SK-N-SH treated with all-trans-retinoic acid at 6 μM for 48 hours (cell line): ENCODE data around the gene LAMC1.
A peak's percentile ranks its signal among the peaks of the same experiment; 100 is the strongest.

Source experiments
- ATAC-seq: fragments of 200-7000 bp; cut with Tn5 transposase; 3 replicates; pipeline ENCODE4 v1.9.1; 2020; ENCODE audit warnings: mild to moderate bottlenecking, moderate library complexity
- BACH2 ChIP-seq: fragments of 250-450 bp; sonication (Bioruptor Pico); IDR thresholded peaks from 2 replicates; pipeline ENCODE4 v1.9.0; 2021; ENCODE audit warnings: mild to moderate bottlenecking, borderline replicate concordance
- CSDC2 ChIP-seq: fragments of 250-450 bp; sonication (Bioruptor Pico); IDR thresholded peaks from 2 replicates; pipeline ENCODE4 v1.5.0; 2020; ENCODE audit warnings: mild to moderate bottlenecking, moderate library complexity
- CSRNP3 ChIP-seq: fragments of 250-450 bp; sonication (Bioruptor Pico); IDR thresholded peaks from 2 replicates; pipeline ENCODE4 v1.5.1; 2021; ENCODE audit warnings: mild to moderate bottlenecking, moderate library complexity
- ESRRG ChIP-seq: fragments of 250-450 bp; sonication (Bioruptor Pico); IDR thresholded peaks from 2 replicates; pipeline ENCODE4 v1.6.1; 2021; ENCODE audit warnings: mild to moderate bottlenecking
- ISL1 ChIP-seq: fragments of 250-450 bp; sonication (Bioruptor Pico); IDR thresholded peaks from 2 replicates; pipeline ENCODE4 v2.1.2; 2022; ENCODE audit warnings: mild to moderate bottlenecking, moderate library complexity
- OSR1 ChIP-seq: fragments of 250-450 bp; sonication (Bioruptor Pico); IDR thresholded peaks from 2 replicates; pipeline ENCODE4 v1.8.0; 2022; ENCODE audit warnings: moderate library complexity, mild to moderate bottlenecking, inconsistent platforms
- PATZ1 ChIP-seq: fragments of 250-450 bp; sonication (Bioruptor Pico); IDR thresholded peaks from 2 replicates; pipeline ENCODE4 v1.8.0; 2020; ENCODE audit warnings: mild to moderate bottlenecking, moderate library complexity, borderline replicate concordance
- PPARA ChIP-seq: fragments of 250-450 bp; sonication (Bioruptor Pico); IDR thresholded peaks from 2 replicates; pipeline ENCODE4 v1.5.0; 2020; ENCODE audit warnings: mild to moderate bottlenecking, borderline replicate concordance
- SNAI2 ChIP-seq: fragments of 250-450 bp; sonication (Bioruptor Pico); IDR thresholded peaks from 2 replicates; pipeline ENCODE4 v1.5.0; 2020; ENCODE audit warnings: mild to moderate bottlenecking, moderate library complexity
- TCF4 ChIP-seq: fragments of 250-450 bp; sonication (Bioruptor Pico); IDR thresholded peaks from 2 replicates; pipeline ENCODE4 v1.8.0; 2021; ENCODE audit warnings: mild to moderate bottlenecking, moderate library complexity, borderline replicate concordance
- TOX ChIP-seq: fragments of 250-450 bp; sonication (Bioruptor Pico); IDR thresholded peaks from 2 replicates; pipeline ENCODE4 v1.8.0; 2021; ENCODE audit warnings: mild to moderate bottlenecking, moderate library complexity, borderline replicate concordance
- TSHZ2 ChIP-seq: fragments of 250-450 bp; sonication (Bioruptor Pico); IDR thresholded peaks from 2 replicates; pipeline ENCODE4 v1.5.0; 2020; ENCODE audit warnings: mild to moderate bottlenecking, moderate library complexity
- ZFP3 ChIP-seq: fragments of 250-450 bp; sonication (Bioruptor Pico); IDR thresholded peaks from 2 replicates; pipeline ENCODE4 v1.5.0; 2020; ENCODE audit warnings: mild to moderate bottlenecking, moderate library complexity
- ZFP30 ChIP-seq: fragments of 450-650 bp; formaldehyde crosslinking; IDR thresholded peaks from 2 replicates; pipeline ENCODE4 v1.5.0; 2022; ENCODE audit warnings: mild to moderate bottlenecking, moderate library complexity
- ZNF565 ChIP-seq: fragments of 450-650 bp; formaldehyde crosslinking; conservative IDR thresholded peaks from 2 replicates; pipeline ENCODE4 v1.5.0; 2020; ENCODE audit warnings: low read depth, mild to moderate bottlenecking, moderate library complexity
- ZNF70 ChIP-seq: fragments of 450-650 bp; formaldehyde crosslinking; IDR thresholded peaks from 2 replicates; pipeline ENCODE4 v1.5.0; 2020; ENCODE audit warnings: mild to moderate bottlenecking, moderate library complexity
- ZNF8 ChIP-seq: fragments of 450-650 bp; formaldehyde crosslinking; IDR thresholded peaks from 2 replicates; pipeline ENCODE4 v1.5.0; 2020; ENCODE audit warnings: mild to moderate bottlenecking, moderate library complexity
- TF ChIP-seq, protein P1 (sequence below): fragments of 250-450 bp; sonication (Bioruptor Pico); IDR thresholded peaks from 2 replicates; pipeline ENCODE4 v1.5.1; 2020; ENCODE audit warnings: low read depth, mild to moderate bottlenecking, moderate library complexity
- TF ChIP-seq, protein P2 (sequence below): fragments of 250-450 bp; sonication (Bioruptor Pico); IDR thresholded peaks from 2 replicates; pipeline ENCODE4 v1.8.0; 2021; ENCODE audit warnings: low read depth, mild to moderate bottlenecking, moderate library complexity, borderline replicate concordance

Gene LAMC1

GRCh38 chr1:183188240-183188639, 165.0 kb downstream of the LAMC1 start:
- ATAC-seq, result no peak
- no peak for TF ChIP-seq PATZ1 (CRISPR knock-in tag)
- no peak for TF ChIP-seq SNAI2 (CRISPR knock-in tag)
- TF ChIP-seq ESRRG (CRISPR knock-in tag), result no peak
- no peak for TF ChIP-seq PPARA (CRISPR knock-in tag)
- no peak for TF ChIP-seq CSRNP3 (CRISPR knock-in tag)
- TF ChIP-seq ZFP30 (CRISPR knock-in tag), result no peak
- TF ChIP-seq TSHZ2, result no peak
- no peak for TF ChIP-seq BACH2
- TF ChIP-seq TOX (CRISPR knock-in tag), result no peak
- TF ChIP-seq ZNF70 (CRISPR knock-in tag), result no peak
- no peak for TF ChIP-seq ZFP3
- no peak for TF ChIP-seq ZNF565 (CRISPR knock-in tag)

DNA sequence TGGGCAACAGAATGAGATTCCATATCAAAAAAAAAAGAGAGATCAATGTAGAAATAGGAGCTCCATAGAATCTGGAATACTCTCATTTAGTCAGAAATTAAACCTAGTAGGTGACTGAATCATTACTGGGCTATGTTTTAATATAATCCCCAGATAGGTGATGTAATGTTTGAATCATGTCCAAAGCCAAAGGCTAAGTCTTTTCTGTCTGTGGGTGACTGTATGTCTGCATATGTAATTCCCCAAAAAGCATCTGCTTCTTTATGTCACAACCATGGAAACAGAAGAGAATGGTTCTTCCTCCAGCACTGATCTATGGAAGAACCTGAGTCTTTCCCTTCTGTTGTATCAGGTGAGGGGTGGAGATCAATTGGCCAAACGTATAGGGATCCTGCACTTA, 168.6 kb downstream of the LAMC1 start:
- peak; percentile 77 for ATAC-seq
- no peak for TF ChIP-seq TCF4
- TF ChIP-seq, protein P1, sequence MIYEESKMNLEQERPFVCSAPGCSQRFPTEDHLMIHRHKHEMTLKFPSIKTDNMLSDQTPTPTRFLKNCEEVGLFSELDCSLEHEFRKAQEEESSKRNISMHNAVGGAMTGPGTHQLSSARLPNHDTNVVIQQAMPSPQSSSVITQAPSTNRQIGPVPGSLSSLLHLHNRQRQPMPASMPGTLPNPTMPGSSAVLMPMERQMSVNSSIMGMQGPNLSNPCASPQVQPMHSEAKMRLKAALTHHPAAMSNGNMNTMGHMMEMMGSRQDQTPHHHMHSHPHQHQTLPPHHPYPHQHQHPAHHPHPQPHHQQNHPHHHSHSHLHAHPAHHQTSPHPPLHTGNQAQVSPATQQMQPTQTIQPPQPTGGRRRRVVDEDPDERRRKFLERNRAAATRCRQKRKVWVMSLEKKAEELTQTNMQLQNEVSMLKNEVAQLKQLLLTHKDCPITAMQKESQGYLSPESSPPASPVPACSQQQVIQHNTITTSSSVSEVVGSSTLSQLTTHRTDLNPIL (CRISPR knock-in tag), result no peak
- TF ChIP-seq CSDC2, result no peak
- no peak for TF ChIP-seq ZFP30 (CRISPR knock-in tag)
- no peak for TF ChIP-seq ZNF8 (CRISPR knock-in tag)
- no peak for TF ChIP-seq PPARA (CRISPR knock-in tag)
- no peak for TF ChIP-seq PATZ1 (CRISPR knock-in tag)
- TF ChIP-seq ISL1 (CRISPR knock-in tag), result no peak
- no peak for TF ChIP-seq CSRNP3 (CRISPR knock-in tag)
- TF ChIP-seq BACH2, result no peak
- no peak for TF ChIP-seq ZFP3
- no peak for TF ChIP-seq ESRRG (CRISPR knock-in tag)
- TF ChIP-seq OSR1 (CRISPR knock-in tag), result no peak
- no peak for TF ChIP-seq ZNF565 (CRISPR knock-in tag)
- TF ChIP-seq, protein P2, sequence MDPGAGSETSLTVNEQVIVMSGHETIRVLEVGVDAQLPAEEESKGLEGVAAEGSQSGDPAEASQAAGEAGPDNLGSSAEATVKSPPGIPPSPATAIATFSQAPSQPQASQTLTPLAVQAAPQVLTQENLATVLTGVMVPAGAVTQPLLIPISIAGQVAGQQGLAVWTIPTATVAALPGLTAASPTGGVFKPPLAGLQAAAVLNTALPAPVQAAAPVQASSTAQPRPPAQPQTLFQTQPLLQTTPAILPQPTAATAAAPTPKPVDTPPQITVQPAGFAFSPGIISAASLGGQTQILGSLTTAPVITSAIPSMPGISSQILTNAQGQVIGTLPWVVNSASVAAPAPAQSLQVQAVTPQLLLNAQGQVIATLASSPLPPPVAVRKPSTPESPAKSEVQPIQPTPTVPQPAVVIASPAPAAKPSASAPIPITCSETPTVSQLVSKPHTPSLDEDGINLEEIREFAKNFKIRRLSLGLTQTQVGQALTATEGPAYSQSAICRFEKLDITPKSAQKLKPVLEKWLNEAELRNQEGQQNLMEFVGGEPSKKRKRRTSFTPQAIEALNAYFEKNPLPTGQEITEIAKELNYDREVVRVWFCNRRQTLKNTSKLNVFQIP (CRISPR knock-in tag), result no peak
- no peak for TF ChIP-seq TOX (CRISPR knock-in tag)
